GM23338 (cell line): ENCODE results near the gene IL6ST.
"Not testable (repeated sequence)": the region's sequence is repeated elsewhere in the genome, so short reads cannot be mapped to it uniquely, and the experiment has no call there.

ENCODE experiments used
- CREB1 ChIP-seq: fragments of 250-450 bp; sonication (Bioruptor Pico); IDR thresholded peaks from 2 replicates; pipeline ENCODE4 v1.5.0; 2020; ENCODE audit warnings: low read depth, mild to moderate bottlenecking, moderate library complexity
- EZH2 ChIP-seq: fragments of 200-600 bp; sonication (generic); IDR thresholded peaks from one replicate; pipeline ENCODE4 v1.8.0; 2017; ENCODE audit warnings: antibody characterized with exemption, mild to moderate bottlenecking, low read depth; ENCODE audit not compliant: unreplicated experiment
- EZH2phosphoT487 ChIP-seq: fragments of 200-600 bp; sonication (generic); IDR thresholded peaks from one replicate; pipeline ENCODE4 v1.8.1; 2018; ENCODE audit warnings: antibody characterized with exemption; ENCODE audit not compliant: unreplicated experiment
- JUNB ChIP-seq: IDR thresholded peaks from one replicate; pipeline ENCODE4 v1.6.1; 2016; ENCODE audit warnings: antibody characterized with exemption; ENCODE audit not compliant: unreplicated experiment
- NANOG ChIP-seq: IDR thresholded peaks from 2 replicates; pipeline ENCODE4 v1.6.1; 2016; ENCODE audit warnings: antibody characterized with exemption, borderline replicate concordance
- POLR2AphosphoS5 ChIP-seq: IDR thresholded peaks from 2 replicates; pipeline ENCODE4 v1.6.1; 2016; ENCODE audit warnings: antibody characterized with exemption, low read depth
- STAT1 ChIP-seq: IDR thresholded peaks from one replicate; pipeline ENCODE4 v1.6.1; 2016; ENCODE audit warnings: antibody characterized with exemption; ENCODE audit not compliant: unreplicated experiment
- ZNF114 ChIP-seq: fragments of 250-450 bp; sonication (Bioruptor Pico); IDR thresholded peaks from 2 replicates; pipeline ENCODE4 v1.5.0; 2020; ENCODE audit warnings: mild to moderate bottlenecking, moderate library complexity
- ZNF331 ChIP-seq: fragments of 250-450 bp; sonication (Bioruptor Pico); IDR thresholded peaks from 2 replicates; pipeline ENCODE4 v1.5.0; 2020; ENCODE audit warnings: low read depth, mild to moderate bottlenecking, moderate library complexity
- TF ChIP-seq, protein P1 (sequence below), 2 experiments: fragments of 200-600 bp in 1 of 2; sonication (generic) in 1 of 2; conservative IDR thresholded peaks; 2 replicates each; pipeline versions ENCODE4 v1.5.1 to v1.6.1; 2016 to 2017; ENCODE audit warnings: antibody characterized with exemption in 2 of 2, low read depth in 2 of 2, mild to moderate bottlenecking in 2 of 2, moderate library complexity in 1 of 2
- TF ChIP-seq, protein P2 (sequence below): IDR thresholded peaks from 2 replicates; pipeline ENCODE4 v1.6.1; 2016; ENCODE audit warnings: antibody characterized with exemption
- TF ChIP-seq, protein P3 (sequence below): IDR thresholded peaks from one replicate; pipeline ENCODE4 v1.6.1; 2018; ENCODE audit warnings: antibody characterized with exemption; ENCODE audit not compliant: unreplicated experiment
- TF ChIP-seq, protein P4 (sequence below): fragments of 250-450 bp; sonication (Bioruptor Pico); IDR thresholded peaks from 2 replicates; pipeline ENCODE4 v1.5.0; 2020; ENCODE audit warnings: mild to moderate bottlenecking, moderate library complexity

DNA sequence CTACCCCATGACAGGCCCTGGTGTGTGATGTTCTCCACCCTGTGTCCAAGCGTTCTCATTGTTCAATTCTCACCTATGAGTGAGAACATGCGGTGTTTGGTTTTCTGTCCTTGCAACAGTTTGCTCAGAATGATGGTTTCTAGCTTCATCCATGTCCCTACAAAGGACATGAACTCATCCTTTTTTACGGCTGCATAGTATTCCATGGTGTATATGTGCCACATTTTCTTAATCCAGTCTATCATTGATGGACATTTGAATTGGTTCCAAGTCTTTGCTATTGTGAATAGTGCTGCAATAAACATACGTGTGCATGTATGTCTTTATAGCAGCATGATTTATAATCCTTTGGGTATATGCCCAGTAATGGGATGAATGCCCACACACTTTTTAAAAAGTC is 3.9 kb downstream of the IL6ST start:
- TF ChIP-seq, protein P1, sequence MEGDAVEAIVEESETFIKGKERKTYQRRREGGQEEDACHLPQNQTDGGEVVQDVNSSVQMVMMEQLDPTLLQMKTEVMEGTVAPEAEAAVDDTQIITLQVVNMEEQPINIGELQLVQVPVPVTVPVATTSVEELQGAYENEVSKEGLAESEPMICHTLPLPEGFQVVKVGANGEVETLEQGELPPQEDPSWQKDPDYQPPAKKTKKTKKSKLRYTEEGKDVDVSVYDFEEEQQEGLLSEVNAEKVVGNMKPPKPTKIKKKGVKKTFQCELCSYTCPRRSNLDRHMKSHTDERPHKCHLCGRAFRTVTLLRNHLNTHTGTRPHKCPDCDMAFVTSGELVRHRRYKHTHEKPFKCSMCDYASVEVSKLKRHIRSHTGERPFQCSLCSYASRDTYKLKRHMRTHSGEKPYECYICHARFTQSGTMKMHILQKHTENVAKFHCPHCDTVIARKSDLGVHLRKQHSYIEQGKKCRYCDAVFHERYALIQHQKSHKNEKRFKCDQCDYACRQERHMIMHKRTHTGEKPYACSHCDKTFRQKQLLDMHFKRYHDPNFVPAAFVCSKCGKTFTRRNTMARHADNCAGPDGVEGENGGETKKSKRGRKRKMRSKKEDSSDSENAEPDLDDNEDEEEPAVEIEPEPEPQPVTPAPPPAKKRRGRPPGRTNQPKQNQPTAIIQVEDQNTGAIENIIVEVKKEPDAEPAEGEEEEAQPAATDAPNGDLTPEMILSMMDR (conservative IDR thresholded peaks at IDR 0.05; ENCODE audit: low read depth in 2 of 2), result not testable (repeated sequence)
- TF ChIP-seq STAT1; CREB1 (CRISPR knock-in tag); EZH2phosphoT487; POLR2AphosphoS5; JUNB; NANOG; EZH2; ZNF331 (CRISPR knock-in tag); ZNF114 (CRISPR knock-in tag): not testable (repeated sequence)
- TF ChIP-seq, protein P2, sequence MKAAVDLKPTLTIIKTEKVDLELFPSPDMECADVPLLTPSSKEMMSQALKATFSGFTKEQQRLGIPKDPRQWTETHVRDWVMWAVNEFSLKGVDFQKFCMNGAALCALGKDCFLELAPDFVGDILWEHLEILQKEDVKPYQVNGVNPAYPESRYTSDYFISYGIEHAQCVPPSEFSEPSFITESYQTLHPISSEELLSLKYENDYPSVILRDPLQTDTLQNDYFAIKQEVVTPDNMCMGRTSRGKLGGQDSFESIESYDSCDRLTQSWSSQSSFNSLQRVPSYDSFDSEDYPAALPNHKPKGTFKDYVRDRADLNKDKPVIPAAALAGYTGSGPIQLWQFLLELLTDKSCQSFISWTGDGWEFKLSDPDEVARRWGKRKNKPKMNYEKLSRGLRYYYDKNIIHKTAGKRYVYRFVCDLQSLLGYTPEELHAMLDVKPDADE, result not testable (repeated sequence)
- TF ChIP-seq, protein P3, sequence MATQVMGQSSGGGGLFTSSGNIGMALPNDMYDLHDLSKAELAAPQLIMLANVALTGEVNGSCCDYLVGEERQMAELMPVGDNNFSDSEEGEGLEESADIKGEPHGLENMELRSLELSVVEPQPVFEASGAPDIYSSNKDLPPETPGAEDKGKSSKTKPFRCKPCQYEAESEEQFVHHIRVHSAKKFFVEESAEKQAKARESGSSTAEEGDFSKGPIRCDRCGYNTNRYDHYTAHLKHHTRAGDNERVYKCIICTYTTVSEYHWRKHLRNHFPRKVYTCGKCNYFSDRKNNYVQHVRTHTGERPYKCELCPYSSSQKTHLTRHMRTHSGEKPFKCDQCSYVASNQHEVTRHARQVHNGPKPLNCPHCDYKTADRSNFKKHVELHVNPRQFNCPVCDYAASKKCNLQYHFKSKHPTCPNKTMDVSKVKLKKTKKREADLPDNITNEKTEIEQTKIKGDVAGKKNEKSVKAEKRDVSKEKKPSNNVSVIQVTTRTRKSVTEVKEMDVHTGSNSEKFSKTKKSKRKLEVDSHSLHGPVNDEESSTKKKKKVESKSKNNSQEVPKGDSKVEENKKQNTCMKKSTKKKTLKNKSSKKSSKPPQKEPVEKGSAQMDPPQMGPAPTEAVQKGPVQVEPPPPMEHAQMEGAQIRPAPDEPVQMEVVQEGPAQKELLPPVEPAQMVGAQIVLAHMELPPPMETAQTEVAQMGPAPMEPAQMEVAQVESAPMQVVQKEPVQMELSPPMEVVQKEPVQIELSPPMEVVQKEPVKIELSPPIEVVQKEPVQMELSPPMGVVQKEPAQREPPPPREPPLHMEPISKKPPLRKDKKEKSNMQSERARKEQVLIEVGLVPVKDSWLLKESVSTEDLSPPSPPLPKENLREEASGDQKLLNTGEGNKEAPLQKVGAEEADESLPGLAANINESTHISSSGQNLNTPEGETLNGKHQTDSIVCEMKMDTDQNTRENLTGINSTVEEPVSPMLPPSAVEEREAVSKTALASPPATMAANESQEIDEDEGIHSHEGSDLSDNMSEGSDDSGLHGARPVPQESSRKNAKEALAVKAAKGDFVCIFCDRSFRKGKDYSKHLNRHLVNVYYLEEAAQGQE, result not testable (repeated sequence)
- TF ChIP-seq, protein P4, sequence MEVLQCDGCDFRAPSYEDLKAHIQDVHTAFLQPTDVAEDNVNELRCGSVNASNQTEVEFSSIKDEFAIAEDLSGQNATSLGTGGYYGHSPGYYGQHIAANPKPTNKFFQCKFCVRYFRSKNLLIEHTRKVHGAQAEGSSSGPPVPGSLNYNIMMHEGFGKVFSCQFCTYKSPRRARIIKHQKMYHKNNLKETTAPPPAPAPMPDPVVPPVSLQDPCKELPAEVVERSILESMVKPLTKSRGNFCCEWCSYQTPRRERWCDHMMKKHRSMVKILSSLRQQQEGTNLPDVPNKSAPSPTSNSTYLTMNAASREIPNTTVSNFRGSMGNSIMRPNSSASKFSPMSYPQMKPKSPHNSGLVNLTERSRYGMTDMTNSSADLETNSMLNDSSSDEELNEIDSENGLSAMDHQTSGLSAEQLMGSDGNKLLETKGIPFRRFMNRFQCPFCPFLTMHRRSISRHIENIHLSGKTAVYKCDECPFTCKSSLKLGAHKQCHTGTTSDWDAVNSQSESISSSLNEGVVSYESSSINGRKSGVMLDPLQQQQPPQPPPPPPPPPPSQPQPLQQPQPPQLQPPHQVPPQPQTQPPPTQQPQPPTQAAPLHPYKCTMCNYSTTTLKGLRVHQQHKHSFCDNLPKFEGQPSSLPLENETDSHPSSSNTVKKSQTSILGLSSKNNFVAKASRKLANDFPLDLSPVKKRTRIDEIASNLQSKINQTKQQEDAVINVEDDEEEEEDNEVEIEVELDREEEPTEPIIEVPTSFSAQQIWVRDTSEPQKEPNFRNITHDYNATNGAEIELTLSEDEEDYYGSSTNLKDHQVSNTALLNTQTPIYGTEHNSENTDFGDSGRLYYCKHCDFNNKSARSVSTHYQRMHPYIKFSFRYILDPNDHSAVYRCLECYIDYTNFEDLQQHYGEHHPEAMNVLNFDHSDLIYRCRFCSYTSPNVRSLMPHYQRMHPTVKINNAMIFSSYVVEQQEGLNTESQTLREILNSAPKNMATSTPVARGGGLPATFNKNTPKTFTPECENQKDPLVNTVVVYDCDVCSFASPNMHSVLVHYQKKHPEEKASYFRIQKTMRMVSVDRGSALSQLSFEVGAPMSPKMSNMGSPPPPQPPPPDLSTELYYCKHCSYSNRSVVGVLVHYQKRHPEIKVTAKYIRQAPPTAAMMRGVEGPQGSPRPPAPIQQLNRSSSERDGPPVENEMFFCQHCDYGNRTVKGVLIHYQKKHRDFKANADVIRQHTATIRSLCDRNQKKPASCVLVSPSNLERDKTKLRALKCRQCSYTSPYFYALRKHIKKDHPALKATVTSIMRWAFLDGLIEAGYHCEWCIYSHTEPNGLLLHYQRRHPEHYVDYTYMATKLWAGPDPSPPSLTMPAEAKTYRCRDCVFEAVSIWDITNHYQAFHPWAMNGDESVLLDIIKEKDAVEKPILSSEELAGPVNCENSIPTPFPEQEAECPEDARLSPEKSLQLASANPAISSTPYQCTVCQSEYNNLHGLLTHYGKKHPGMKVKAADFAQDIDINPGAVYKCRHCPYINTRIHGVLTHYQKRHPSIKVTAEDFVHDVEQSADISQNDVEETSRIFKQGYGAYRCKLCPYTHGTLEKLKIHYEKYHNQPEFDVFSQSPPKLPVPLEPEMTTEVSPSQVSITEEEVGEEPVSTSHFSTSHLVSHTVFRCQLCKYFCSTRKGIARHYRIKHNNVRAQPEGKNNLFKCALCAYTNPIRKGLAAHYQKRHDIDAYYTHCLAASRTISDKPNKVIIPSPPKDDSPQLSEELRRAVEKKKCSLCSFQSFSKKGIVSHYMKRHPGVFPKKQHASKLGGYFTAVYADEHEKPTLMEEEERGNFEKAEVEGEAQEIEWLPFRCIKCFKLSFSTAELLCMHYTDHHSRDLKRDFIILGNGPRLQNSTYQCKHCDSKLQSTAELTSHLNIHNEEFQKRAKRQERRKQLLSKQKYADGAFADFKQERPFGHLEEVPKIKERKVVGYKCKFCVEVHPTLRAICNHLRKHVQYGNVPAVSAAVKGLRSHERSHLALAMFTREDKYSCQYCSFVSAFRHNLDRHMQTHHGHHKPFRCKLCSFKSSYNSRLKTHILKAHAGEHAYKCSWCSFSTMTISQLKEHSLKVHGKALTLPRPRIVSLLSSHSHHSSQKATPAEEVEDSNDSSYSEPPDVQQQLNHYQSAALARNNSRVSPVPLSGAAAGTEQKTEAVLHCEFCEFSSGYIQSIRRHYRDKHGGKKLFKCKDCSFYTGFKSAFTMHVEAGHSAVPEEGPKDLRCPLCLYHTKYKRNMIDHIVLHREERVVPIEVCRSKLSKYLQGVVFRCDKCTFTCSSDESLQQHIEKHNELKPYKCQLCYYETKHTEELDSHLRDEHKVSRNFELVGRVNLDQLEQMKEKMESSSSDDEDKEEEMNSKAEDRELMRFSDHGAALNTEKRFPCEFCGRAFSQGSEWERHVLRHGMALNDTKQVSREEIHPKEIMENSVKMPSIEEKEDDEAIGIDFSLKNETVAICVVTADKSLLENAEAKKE (CRISPR knock-in tag), result not testable (repeated sequence)
